ENCODE results near the gene TPCN1.

Gene TPCN1

DNA sequence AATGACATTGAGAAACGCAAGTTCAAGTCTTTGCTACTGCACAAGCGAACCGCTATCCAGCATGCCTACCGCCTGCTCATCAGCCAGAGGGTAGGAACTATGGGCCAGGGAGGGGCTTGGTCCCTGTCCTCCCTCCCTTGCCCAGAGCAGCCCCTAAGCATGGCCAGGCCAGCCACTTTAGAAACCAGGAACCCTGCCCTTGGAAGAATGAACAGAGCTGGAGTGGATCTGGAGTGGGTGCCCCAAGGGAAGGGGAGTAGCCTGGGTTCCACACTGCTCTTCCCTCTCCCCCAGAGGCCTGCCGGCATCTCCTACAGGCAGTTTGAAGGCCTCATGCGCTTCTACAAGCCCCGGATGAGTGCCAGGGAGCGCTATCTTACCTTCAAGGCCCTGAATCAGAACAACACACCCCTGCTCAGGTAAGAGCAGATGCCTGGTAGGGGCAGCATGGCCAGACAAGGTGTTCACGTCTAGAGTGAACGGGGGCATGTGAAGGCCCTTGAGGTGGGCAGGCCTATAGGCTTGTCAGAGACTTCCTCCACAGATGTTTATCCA lies 55.8 kb downstream of the TPCN1 start:
- H3K4me1 ChIP-seq (ENCODE audit: control insufficient read depth in 5 of 5, insufficient read depth in 5 of 5, low read length in 5 of 5): peaks cover 6 to 16% (median 14%) of the 10 kb centered on the region in 5 donors
- no peak overlapping the region for H3K27ac ChIP-seq (ENCODE audit: low read depth, low read length)
- H3K9ac ChIP-seq (ENCODE audit: low read length in 5 of 5): no peak overlapping the region
- no peaks in the 10 kb centered on the region for H3K27me3 ChIP-seq (ENCODE audit: control insufficient read depth in 5 of 5, insufficient read depth in 4 of 5, low read length in 5 of 5)
- H3K4me3 ChIP-seq (ENCODE audit: low read depth in 1 of 5, low read length in 5 of 5): no peak overlapping the region
- no peaks in the 10 kb centered on the region for H3K9me3 ChIP-seq (ENCODE audit: control insufficient read depth in 5 of 5, low read length in 5 of 5)
- H3K36me3 ChIP-seq (ENCODE audit: control insufficient read depth in 5 of 5, insufficient read depth in 5 of 5, low read length in 5 of 5): peaks cover 8 to 77% (median 54%) of the 10 kb centered on the region in 5 donors

DNA sequence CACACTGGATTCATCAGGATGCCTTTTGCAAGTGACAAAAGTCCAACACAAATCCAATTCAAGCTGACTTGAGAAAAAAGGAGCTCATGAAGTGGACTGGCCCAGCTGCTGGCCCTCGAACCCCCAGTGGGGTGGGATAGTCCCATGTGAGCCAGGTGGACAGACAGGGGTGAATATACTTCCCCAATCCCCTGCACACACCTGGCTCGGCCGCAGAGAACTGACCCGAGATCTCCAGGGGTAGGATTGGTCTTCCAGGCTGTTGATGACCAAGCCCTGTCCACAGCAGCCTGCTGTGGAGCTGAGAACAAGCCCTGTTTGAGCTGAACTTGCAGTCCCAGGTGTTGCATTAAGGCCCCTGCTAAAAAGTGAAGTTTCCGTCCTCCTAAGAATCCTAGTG lies 56.2 kb downstream of the TPCN1 start:
- H3K4me3 ChIP-seq (ENCODE audit: low read depth in 1 of 5, low read length in 5 of 5): no peak overlapping the region
- peaks cover 8 to 77% (median 54%) of the 10 kb centered on the region in 5 donors for H3K36me3 ChIP-seq (ENCODE audit: control insufficient read depth in 5 of 5, insufficient read depth in 5 of 5, low read length in 5 of 5)
- H3K27me3 ChIP-seq (ENCODE audit: control insufficient read depth in 5 of 5, insufficient read depth in 4 of 5, low read length in 5 of 5): no peaks in the 10 kb centered on the region
- no peak overlapping the region for H3K9ac ChIP-seq (ENCODE audit: low read length in 5 of 5)
- peaks cover 3 to 12% (median 10%) of the 10 kb centered on the region in 5 donors for H3K4me1 ChIP-seq (ENCODE audit: control insufficient read depth in 5 of 5, insufficient read depth in 5 of 5, low read length in 5 of 5)
- no peak overlapping the region for H3K27ac ChIP-seq (ENCODE audit: low read depth, low read length)
- no peaks in the 10 kb centered on the region for H3K9me3 ChIP-seq (ENCODE audit: control insufficient read depth in 5 of 5, low read length in 5 of 5)

DNA sequence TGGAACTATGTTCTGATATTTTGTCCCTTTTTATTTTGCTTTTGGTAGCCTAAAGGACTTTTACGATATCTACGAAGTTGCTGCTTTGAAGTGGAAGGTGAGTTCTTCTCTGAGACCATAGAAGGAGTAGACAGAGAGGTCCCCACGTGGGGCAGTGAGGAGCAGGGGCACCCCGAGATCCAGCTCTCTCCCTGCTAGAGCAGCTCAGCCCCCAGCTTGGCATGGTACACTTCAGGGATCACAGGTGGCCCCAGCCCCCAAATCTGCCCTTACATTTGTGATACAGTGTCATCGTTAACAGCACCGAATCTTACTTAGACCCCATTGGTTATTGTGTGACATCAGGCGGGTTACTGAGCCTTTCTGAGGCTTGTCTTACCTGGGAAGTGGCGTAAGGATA lies 56.9 kb downstream of the TPCN1 start:
- H3K27ac ChIP-seq (ENCODE audit: low read depth, low read length): no peak overlapping the region
- H3K4me3 ChIP-seq (ENCODE audit: low read depth in 1 of 5, low read length in 5 of 5): no peak overlapping the region
- H3K9ac ChIP-seq (ENCODE audit: low read length in 5 of 5): no peak overlapping the region
- H3K4me1 ChIP-seq (ENCODE audit: control insufficient read depth in 5 of 5, insufficient read depth in 5 of 5, low read length in 5 of 5): peaks cover 0 to 5% (median 3%) of the 10 kb centered on the region in 5 donors
- H3K27me3 ChIP-seq (ENCODE audit: control insufficient read depth in 5 of 5, insufficient read depth in 4 of 5, low read length in 5 of 5): no peaks in the 10 kb centered on the region
- H3K9me3 ChIP-seq (ENCODE audit: control insufficient read depth in 5 of 5, low read length in 5 of 5): no peaks in the 10 kb centered on the region
- peaks cover 8 to 78% (median 51%) of the 10 kb centered on the region in 5 donors for H3K36me3 ChIP-seq (ENCODE audit: control insufficient read depth in 5 of 5, insufficient read depth in 5 of 5, low read length in 5 of 5)

DNA sequence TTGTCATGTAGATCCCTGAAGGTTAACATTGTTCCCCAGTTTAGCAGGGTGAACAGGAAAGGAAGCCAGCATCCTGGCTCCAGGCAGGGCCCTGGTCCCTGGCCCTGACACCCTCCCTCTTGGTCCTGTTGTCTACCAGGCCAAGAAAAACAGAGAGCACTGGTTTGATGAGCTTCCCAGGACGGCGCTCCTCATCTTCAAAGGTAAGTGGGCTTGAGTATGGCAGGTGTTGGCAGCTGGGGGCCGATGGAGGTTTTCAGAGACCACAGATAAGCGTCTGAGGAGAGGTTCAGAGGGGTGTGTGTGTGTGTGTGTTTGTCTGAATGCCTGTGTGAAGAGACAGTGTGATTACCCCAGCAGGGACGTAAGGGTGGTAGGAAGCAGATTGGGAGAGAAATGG lies 57.4 kb downstream of the TPCN1 start:
- H3K27ac ChIP-seq (ENCODE audit: low read depth, low read length): no peak overlapping the region
- no peak overlapping the region for H3K4me3 ChIP-seq (ENCODE audit: low read depth in 1 of 5, low read length in 5 of 5)
- no peaks in the 10 kb centered on the region for H3K27me3 ChIP-seq (ENCODE audit: control insufficient read depth in 5 of 5, insufficient read depth in 4 of 5, low read length in 5 of 5)
- no peaks in the 10 kb centered on the region for H3K9me3 ChIP-seq (ENCODE audit: control insufficient read depth in 5 of 5, low read length in 5 of 5)
- no peak overlapping the region for H3K9ac ChIP-seq (ENCODE audit: low read length in 5 of 5)
- H3K4me1 ChIP-seq (ENCODE audit: control insufficient read depth in 5 of 5, insufficient read depth in 5 of 5, low read length in 5 of 5): peaks cover 0 to under 1% (median 0%) of the 10 kb centered on the region in 5 donors
- H3K36me3 ChIP-seq (ENCODE audit: control insufficient read depth in 5 of 5, insufficient read depth in 5 of 5, low read length in 5 of 5): peaks cover 8 to 78% (median 50%) of the 10 kb centered on the region in 5 donors

DNA sequence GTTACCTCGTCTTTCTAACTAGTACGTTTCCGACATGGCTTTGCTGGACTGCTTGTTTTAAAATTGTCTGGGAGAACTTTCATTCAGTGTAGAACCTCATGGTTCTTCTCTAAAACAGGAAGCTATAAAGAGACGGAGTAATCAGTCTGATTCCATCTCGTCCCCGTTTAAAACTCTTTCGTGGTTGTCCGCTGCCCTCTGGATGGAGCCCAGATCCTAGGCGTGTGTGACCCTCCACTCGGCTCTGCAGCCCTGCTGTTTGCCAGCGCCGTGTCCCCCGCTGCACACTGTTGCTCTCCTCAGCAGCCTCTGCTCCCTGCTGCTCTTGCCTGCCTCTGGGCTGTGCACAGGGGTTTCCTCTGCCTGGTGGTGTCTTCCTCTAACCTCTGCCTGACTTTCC lies 63.5 kb downstream of the TPCN1 start:
- Histone ChIP-seq H3K36me3 (ENCODE audit: control insufficient read depth in 5 of 5, insufficient read depth in 5 of 5, low read length in 5 of 5) (peaks cover 12 to 89% (median 68%) of the 10 kb centered on the region in 5 donors), H3K27me3 (ENCODE audit: control insufficient read depth in 5 of 5, insufficient read depth in 4 of 5, low read length in 5 of 5) (no peaks in the 10 kb centered on the region), H3K27ac (ENCODE audit: low read depth, low read length) (no peak overlapping the region), H3K9me3 (ENCODE audit: control insufficient read depth in 5 of 5, low read length in 5 of 5) (no peaks in the 10 kb centered on the region), H3K4me3 (ENCODE audit: low read depth in 1 of 5, low read length in 5 of 5) (no peak overlapping the region), H3K4me1 (ENCODE audit: control insufficient read depth in 5 of 5, insufficient read depth in 5 of 5, low read length in 5 of 5) (no peaks in the 10 kb centered on the region), H3K9ac (ENCODE audit: low read length in 5 of 5) (no peak overlapping the region)

DNA sequence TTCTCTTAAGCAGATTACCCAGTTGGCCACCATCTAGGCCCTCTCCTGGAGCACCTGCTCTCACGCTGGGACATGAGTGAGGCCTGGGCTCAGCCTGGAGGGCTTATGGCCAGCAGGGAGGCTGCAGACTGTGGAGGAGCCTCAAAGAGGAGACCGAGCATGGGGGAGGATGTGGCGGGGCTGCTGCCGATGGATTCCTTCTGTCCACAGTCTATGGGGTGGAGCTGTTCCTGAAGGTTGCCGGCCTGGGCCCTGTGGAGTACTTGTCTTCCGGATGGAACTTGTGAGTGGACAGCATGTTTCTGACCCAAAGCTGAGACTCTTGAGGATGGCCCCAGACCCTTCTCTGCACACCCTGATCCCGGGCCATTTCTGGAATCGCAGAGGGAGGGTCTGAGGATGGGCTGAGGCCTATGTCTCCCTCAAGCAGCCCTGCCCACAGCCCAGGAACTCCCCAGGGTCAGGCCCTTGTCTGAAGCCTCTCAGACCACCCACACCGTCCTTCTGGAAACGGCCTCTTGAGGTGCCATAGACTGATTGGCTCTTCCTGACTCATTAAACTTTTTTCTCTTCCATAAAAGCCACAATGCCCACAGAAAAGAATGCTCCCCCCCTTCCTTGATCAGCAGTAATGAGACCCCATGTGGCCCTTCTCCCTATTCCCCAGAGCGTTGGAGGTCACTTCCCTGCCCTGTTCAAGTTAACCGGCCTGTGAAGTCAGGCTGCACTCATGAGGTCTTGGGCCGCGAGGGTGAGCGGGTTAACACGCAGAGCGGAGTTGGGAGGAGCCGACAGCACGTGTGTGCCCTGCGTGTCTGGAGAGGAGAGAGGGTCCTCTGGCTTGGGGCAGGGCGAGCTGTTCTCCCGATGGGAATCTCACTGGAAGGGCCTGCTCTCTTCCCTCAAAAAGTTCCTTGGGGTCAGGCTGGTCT lies 64.7 kb downstream of the TPCN1 start:
- Histone ChIP-seq H3K36me3 (ENCODE audit: control insufficient read depth in 5 of 5, insufficient read depth in 5 of 5, low read length in 5 of 5) (peaks cover 5 to 89% (median 69%) of the 10 kb centered on the region in 5 donors), H3K9ac (ENCODE audit: low read length in 5 of 5) (no peak overlapping the region), H3K27ac (ENCODE audit: low read depth, low read length) (no peak overlapping the region), H3K4me3 (ENCODE audit: low read depth in 1 of 5, low read length in 5 of 5) (no peak overlapping the region), H3K4me1 (ENCODE audit: control insufficient read depth in 5 of 5, insufficient read depth in 5 of 5, low read length in 5 of 5) (no peaks in the 10 kb centered on the region), H3K27me3 (ENCODE audit: control insufficient read depth in 5 of 5, insufficient read depth in 4 of 5, low read length in 5 of 5) (no peaks in the 10 kb centered on the region), H3K9me3 (ENCODE audit: control insufficient read depth in 5 of 5, low read length in 5 of 5) (no peaks in the 10 kb centered on the region)

DNA sequence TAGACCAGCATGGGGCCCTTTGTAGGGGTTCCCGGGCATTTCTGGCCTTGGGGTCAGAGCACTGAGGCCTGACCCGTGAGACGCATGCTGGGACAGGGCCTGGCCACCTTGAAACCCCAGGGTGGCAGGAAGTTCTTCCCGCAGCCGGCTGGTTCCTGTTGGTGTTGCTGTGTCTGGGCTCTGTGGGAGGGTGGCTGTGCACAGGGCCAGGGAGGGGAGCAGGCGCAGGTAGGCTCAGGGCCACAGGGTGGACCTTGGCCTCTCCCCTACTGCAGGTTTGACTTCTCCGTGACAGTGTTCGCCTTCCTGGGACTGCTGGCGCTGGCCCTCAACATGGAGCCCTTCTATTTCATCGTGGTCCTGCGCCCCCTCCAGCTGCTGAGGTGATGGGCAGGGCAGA lies 65.4 kb downstream of the TPCN1 start:
- no peaks in the 10 kb centered on the region for H3K27me3 ChIP-seq (ENCODE audit: control insufficient read depth in 5 of 5, insufficient read depth in 4 of 5, low read length in 5 of 5)
- H3K36me3 ChIP-seq (ENCODE audit: control insufficient read depth in 5 of 5, insufficient read depth in 5 of 5, low read length in 5 of 5): peaks cover 5 to 90% (median 76%) of the 10 kb centered on the region in 5 donors
- H3K9ac ChIP-seq (ENCODE audit: low read length in 5 of 5): no peak overlapping the region
- H3K4me3 ChIP-seq (ENCODE audit: low read depth in 1 of 5, low read length in 5 of 5): no peak overlapping the region
- H3K4me1 ChIP-seq (ENCODE audit: control insufficient read depth in 5 of 5, insufficient read depth in 5 of 5, low read length in 5 of 5): no peaks in the 10 kb centered on the region
- no peaks in the 10 kb centered on the region for H3K9me3 ChIP-seq (ENCODE audit: control insufficient read depth in 5 of 5, low read length in 5 of 5)
- no peak overlapping the region for H3K27ac ChIP-seq (ENCODE audit: low read depth, low read length)

DNA sequence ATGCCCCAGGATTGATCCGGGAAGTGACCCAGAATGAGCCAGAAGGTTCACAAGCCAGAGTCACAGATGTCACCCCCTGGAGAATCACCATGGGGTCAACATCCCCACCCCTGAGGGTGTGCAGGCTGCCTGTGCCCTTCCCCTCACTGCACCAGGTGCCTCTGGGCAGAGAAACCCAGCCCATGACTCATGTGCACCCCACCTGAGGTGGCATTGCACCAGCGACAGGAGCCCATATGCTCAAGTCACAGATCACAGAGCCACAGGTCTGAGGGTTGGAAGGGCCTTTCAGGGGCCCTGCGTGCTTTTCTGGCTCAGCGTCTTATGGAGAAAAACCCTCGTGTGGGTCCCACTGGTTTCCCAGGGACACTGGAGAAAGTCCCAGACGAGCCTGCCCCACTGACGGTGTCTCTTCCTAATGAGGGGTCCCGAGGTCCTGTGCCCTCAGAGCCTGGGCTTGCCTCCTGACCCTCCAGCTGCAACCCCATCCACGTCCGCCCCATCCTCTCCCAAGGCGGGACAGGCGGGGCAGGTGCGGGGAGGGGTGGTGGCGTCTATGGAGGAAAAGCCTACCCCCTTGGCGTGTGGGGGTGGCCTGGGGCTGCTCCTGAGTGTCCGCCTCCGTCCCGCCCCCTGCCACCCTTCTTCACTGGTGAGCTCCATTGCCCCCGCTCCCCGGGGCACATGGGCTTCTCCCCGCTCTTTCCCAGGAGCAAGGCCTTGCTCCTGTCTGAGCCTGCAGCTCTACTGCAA lies 66.1 kb downstream of the TPCN1 start:
- H3K4me1 ChIP-seq (ENCODE audit: control insufficient read depth in 5 of 5, insufficient read depth in 5 of 5, low read length in 5 of 5): peaks cover 0 to 6% (median 2%) of the 10 kb centered on the region in 5 donors
- peaks cover 5 to 96% (median 82%) of the 10 kb centered on the region in 5 donors for H3K36me3 ChIP-seq (ENCODE audit: control insufficient read depth in 5 of 5, insufficient read depth in 5 of 5, low read length in 5 of 5)
- H3K27ac ChIP-seq (ENCODE audit: low read depth, low read length): no peak overlapping the region

DNA sequence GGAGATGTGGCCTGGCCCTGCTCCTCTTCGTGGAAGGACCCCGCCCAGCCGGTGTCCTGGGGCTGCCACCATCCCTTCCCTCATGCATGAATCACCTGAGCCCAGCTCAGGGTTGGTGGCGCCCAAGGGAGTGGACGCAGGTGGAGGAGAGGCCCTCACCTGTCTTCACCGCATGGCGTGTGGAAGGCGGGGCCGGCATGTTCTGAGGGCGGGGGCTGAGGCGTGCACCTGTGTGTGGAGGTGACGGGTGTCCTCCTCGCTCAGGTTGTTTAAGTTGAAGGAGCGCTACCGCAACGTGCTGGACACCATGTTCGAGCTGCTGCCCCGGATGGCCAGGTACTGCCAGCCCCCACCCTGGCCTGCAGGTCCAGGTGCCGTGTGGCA lies 66.6 kb downstream of the TPCN1 start:
- H3K27me3 ChIP-seq (ENCODE audit: control insufficient read depth in 5 of 5, insufficient read depth in 4 of 5, low read length in 5 of 5): no peaks in the 10 kb centered on the region
- H3K9me3 ChIP-seq (ENCODE audit: control insufficient read depth in 5 of 5, low read length in 5 of 5): no peaks in the 10 kb centered on the region
- no peak overlapping the region for H3K27ac ChIP-seq (ENCODE audit: low read depth, low read length)
- peaks cover 5 to 98% (median 88%) of the 10 kb centered on the region in 5 donors for H3K36me3 ChIP-seq (ENCODE audit: control insufficient read depth in 5 of 5, insufficient read depth in 5 of 5, low read length in 5 of 5)
- H3K9ac ChIP-seq (ENCODE audit: low read length in 5 of 5): no peak overlapping the region
- peaks cover 0 to 6% (median 2%) of the 10 kb centered on the region in 5 donors for H3K4me1 ChIP-seq (ENCODE audit: control insufficient read depth in 5 of 5, insufficient read depth in 5 of 5, low read length in 5 of 5)
- H3K4me3 ChIP-seq (ENCODE audit: low read depth in 1 of 5, low read length in 5 of 5): no peak overlapping the region

More for the DNA sequence above, 66.1 kb downstream of the TPCN1 start:
- H3K27me3 ChIP-seq (ENCODE audit: control insufficient read depth in 5 of 5, insufficient read depth in 4 of 5, low read length in 5 of 5): no peaks in the 10 kb centered on the region
- H3K9me3 ChIP-seq (ENCODE audit: control insufficient read depth in 5 of 5, low read length in 5 of 5): no peaks in the 10 kb centered on the region
- no peak overlapping the region for H3K4me3 ChIP-seq (ENCODE audit: low read depth in 1 of 5, low read length in 5 of 5)
- no peak overlapping the region for H3K9ac ChIP-seq (ENCODE audit: low read length in 5 of 5)
